ENCODE data around the gene NBL1.
"Not testable (repeated sequence)": the region's sequence is repeated elsewhere in the genome, so short reads cannot be mapped to it uniquely, and the experiment has no call there.

The NBL1 gene

GRCh38 chr1:19621274-19621950 lies 22.7 kb upstream of the NBL1 start:
- DNase-seq (ENCODE audit: low read depth, low spot score), result no peak

- DNase-seq (ENCODE audit: low read depth, low spot score), result no peak
Measured at GRCh38 chr1:19622204-19622603, 21.9 kb upstream of the NBL1 start.

- DNase-seq (ENCODE audit: low read depth, low spot score), result no peak
Measured at GRCh38 chr1:19623523-19623922, 20.6 kb upstream of the NBL1 start.

DNA sequence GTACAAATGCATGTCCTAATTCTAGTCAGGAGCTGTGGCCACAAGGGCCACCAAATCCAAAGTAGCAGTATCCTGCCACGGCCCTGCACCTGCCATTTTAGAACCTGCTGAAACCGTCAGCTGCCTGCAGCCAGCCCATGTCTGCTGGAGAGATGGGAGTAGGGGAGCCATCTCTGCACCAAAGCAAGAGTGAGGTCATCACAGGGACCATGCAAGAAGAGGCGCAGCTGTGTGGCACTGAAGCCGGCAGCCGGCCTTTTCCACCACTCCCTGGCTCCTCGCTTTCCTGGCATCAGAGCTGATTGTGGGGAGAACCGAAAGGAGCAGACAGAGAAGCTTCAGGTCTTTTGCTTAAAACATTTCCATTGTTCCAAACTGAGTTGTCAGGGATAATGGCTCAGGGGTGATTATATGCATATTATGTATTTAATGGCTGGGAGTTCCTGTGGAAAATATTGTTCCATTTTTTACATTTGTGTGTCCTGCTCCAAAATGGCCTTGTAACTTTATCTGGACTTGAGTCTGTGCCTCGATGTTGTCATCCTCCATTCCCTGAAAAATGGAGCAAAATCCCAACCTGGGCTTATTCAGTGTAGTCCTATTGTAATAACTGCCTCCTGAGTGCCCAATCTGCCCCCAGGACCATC lies 18.7 kb upstream of the NBL1 start:
- no peak for DNase-seq (ENCODE audit: low read depth, low spot score)

GRCh38 chr1:19628879-19629278 lies 15.2 kb upstream of the NBL1 start:
- peak; percentile 1 for DNase-seq (ENCODE audit: low read depth, low spot score)

GRCh38 chr1:19629357-19629756 lies 14.8 kb upstream of the NBL1 start:
- DNase-seq (ENCODE audit: low read depth, low spot score), result no peak

DNA sequence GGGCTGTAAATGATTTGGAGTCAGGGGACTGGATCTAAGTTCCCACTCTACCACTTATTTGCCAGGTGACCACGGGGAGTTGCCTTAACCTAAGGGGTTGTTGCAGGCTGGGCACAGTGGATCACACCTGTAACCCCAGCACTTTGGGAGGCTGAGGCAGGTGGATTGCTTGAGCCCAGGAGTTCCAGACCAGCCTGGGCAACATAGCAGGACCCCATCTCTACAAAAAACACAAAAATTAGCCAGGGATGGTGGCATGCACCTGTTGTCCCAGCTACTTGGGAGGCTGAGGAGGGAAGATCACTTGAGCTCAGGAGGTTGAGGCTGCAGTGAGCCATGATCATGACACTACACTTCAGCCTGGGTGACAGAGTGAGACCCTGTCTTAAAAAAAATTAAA lies 13.9 kb upstream of the NBL1 start:
- DNase-seq (ENCODE audit: low read depth, low spot score), result not testable (repeated sequence)

DNA sequence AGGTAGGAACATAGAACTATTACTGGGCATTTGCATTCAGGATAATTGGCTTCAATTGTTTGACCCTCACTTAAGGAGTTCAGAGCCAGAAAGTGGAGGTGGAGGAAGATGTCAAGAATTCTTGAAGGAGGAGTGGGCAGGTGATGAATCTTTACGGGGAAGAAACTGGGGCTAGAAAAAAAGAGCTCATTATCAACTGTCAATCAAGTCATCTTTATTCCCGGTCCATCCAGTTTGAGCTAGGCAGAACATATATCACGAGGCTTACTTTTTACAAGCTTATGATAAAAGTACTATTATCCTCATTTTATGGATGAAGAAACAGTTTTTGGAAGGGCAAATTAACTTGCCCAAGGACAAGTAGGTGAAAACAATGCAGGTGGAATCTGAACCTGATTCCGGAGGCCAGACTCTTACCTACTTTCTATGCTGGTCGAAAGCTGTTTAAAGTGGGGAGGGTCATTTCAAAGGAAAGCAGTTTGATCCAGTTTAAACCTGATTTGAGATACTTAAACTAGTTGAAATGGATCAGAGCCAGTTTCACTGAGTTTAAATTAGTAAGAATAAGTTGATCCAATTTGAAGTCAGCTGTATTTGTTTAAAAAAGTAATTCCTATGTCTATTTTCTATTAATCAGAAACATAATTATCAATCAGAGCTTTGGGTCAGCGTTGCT lies 13.3 kb upstream of the NBL1 start:
- DNase-seq (ENCODE audit: low read depth, low spot score), result no peak

DNA sequence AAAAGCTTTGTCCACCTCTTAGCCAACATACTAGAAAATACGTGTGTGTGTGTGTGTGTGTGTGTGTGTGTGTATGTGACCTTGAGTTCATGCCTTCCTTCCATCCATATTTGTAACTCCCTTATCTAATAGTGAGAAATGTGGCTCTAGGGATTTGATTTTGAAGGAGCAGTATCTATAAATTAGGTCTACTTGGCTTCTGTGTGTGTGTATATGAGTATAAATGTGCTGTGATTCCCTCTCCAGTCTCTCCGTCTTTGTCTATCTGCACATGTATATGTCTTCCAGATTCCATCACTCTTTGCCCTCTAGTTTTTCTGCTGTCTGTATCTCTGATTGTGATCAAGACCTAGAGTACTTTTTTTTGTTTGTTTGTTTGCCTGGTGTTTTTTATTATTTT lies 11.9 kb upstream of the NBL1 start:
- DNase-seq (ENCODE audit: low read depth, low spot score), result no peak

DNA sequence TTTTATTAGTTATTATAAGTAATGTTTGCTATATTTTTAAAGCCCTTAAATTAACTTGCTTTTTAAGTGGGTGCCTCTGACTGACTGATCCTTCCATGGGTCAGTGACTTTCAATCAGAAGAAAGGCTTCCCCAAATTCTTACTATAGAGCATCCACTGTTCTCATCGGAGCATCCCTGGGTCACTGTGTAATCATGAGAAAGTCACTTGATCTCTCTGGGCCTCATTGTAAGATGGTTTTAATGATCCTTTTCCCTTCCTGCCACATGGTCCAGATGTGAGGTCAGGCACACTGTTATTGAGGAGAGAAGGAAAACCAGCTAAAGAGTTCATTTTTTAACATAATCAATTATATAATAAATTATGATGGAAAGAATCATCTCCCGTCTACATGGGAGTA lies 11.0 kb upstream of the NBL1 start:
- DNase-seq (ENCODE audit: low read depth, low spot score), result no peak

DNA sequence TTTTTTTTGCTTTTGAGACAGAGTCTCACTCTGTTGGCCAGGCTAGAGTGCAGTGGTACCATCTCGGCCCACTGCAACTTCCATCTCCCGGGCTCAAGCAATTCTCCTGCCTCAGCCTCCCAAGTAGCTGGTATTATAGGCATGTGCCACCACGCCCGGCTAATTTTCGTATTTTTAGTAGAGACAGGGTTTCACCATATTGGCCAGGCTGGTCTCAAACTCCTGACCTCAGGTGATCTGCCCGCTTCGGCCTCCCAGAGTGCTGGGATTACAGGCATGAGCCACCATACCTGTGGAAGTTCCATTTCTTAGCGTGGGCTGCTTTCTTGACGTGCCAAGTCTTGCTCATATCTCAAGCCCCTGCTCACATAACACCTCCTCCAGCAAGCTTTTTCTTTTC lies 9.0 kb upstream of the NBL1 start:
- not testable (repeated sequence) for DNase-seq (ENCODE audit: low read depth, low spot score)

GRCh38 chr1:19635646-19636045 lies 8.5 kb upstream of the NBL1 start:
- no peak for DNase-seq (ENCODE audit: low read depth, low spot score)

GRCh38 chr1:19636065-19636464 lies 8.0 kb upstream of the NBL1 start:
- DNase-seq (ENCODE audit: low read depth, low spot score), result no peak

DNA sequence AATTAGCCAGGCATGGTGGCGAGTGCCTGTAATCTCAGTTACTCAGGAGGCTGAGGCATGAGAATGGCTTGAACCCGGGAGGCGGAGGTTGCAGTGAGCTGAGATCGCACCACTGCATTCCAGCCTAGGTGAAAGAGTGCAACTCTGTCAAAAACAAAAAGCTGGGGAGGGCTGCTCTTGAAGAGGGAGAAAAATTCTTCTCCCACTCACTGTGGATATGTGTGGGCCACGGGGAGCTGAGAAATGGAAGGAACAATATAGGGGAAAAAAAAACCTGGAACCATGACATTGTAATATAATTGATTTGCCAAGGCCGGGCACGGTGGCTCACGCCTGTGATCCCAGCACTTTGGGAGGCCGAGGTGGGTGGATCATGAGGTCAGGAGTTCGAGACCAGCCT lies 7.4 kb upstream of the NBL1 start:
- not testable (repeated sequence) for DNase-seq (ENCODE audit: low read depth, low spot score)

GRCh38 chr1:19637606-19638005 lies 6.5 kb upstream of the NBL1 start:
- DNase-seq (ENCODE audit: low read depth, low spot score), result no peak

DNA sequence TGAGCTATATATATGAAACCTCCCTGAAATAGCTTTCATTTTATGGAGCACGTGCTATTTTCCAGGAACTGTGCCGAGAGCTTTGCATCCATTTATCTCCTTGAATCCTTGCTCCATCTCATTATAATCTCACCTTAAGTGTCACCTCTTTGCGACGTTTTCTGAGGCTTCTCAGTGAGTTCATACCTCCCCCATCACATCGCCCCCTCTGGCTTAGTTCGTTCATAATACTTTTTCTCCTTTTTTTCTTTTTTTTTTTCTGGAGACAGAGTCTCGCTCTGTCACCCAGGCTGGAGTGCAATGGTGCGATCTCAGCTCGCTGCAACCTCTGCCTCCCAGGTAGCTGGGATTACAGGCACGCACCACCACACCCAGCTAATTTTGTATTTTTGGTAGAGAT lies 4.9 kb upstream of the NBL1 start:
- not testable (repeated sequence) for DNase-seq (ENCODE audit: low read depth, low spot score)

- no peak for DNase-seq (ENCODE audit: low read depth, low spot score)
Measured at GRCh38 chr1:19639999-19640362, 4.1 kb upstream of the NBL1 start.

GRCh38 chr1:19640363-19641316 lies 3.5 kb upstream of the NBL1 start:
- peak; percentile 76 for DNase-seq (ENCODE audit: low read depth, low spot score)

- peak; percentile 25 for DNase-seq (ENCODE audit: low read depth, low spot score)
Measured at GRCh38 chr1:19643121-19643520, 990 bp upstream of the NBL1 start.

DNA sequence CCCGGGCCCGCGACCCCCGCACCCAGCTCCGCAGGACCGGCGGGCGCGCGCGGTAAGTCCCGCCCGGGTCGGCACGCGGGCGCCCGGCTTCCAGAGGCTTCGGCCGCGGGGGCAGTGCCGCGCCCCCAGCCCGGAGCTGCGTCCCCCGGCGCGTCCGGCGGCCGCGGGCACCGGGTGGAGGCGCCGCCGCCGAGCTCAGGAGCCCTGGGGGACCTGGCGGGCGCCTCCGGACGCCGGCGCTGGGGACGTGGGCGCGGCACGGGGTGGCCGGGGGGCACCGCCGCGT lies 227 bp downstream of the NBL1 start:
- no peak for DNase-seq (ENCODE audit: low read depth, low spot score)

DNA sequence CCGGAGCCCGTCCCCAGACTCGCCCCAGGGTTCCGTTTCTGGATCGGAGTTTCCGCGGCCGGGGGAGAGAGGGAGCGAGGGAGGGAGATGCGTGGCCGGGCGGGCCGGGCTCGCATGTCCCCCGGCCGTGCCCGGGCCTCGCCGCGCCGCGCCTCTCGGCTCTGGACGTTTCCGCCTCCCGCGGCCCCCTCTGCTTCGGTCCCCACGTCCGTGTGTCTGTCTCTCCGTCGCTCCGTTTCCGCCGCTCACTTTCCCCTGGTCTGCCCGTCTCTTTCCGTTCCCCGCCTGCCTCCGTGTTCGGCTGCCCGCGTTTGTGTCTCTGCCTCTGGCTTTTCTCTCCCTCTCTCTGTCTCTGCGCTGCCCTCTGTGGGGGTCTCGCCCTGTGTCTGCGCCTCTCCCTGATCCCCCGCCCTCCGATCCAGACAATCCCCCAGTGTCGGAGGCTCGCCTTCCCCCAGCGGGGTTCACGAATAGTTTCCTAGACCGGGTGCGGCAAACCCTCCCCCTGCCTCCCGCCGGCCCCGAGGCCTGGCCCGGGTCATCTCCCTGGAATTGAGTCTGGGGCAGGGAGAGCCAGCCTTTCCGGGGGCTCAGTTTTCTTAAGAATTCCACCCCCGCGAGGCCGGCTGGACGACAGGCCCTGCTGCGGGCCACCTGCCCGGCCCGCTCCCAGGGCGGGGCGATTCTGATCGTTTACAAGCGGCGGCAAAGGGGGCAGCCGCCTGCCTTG lies 735 bp downstream of the NBL1 start:
- peak; percentile 28 for DNase-seq (ENCODE audit: low read depth, low spot score)

All from ELF-1 (cell line).